ENCODE measurements around the gene MBOAT1.

- no peak for TF ChIP-seq CTCF (conservative IDR thresholded peaks at IDR 0.05 in 1 of 2, IDR thresholded peaks at IDR 0.05 in 1 of 2; ENCODE audit: extremely low read depth in 1 of 2, insufficient read depth in 1 of 2, low read depth in 1 of 2, low read length in 2 of 2)
- TF ChIP-seq EZH2 (IDR thresholded peaks at IDR 0.05; ENCODE audit: borderline replicate concordance, low read length), result no peak
Observed at GRCh38 chr6:20105838-20106237, 106.4 kb downstream of the MBOAT1 start.
